Gastroesophageal sphincter (tissue), 4 donors: ENCODE measurements around the gene THEM4. TPM values are rescaled to one million over a fixed set of nuclear protein-coding genes. Genes with fewer than 3 reads are reported as not detected.
"Not testable (repeated sequence)": the region's sequence is repeated elsewhere in the genome, so short reads cannot be mapped to it uniquely, and the experiment has no call there.

Source experiments
- ATAC-seq: fragments of 150-250 bp; one replicate; pipeline ENCODE4 v1.9.1; 2016; ENCODE audit warnings: mild to moderate bottlenecking, moderate library complexity
- H3K27ac ChIP-seq, 4 donors: fragments of 200-600 bp; sonication (generic) in 3 of 4; 1 replicate in 3 of 4; 2 replicates in 1 of 4; pipeline ENCODE4 v1.5.1; 2016 to 2019
- H3K27me3 ChIP-seq: fragments of 200-600 bp; sonication (generic); one replicate; pipeline ENCODE4 v1.5.1; 2019
- H3K36me3 ChIP-seq, 2 donors: fragments of 200-600 bp; sonication (generic); one replicate each; pipeline ENCODE4 v1.5.1; 2019; ENCODE audit warnings: control low read depth in 1 of 2
- H3K4me1 ChIP-seq, 3 donors: fragments of 200-600 bp; sonication (generic); 1 replicate in 2 of 3; 2 replicates in 1 of 3; pipeline ENCODE4 v1.5.1; 2016 to 2019; ENCODE audit warnings: control low read depth in 2 of 3
- H3K4me3 ChIP-seq, 2 donors: fragments of 200-600 bp; sonication (generic); one replicate each; pipeline ENCODE4 v1.5.1; 2019; ENCODE audit warnings: mild to moderate bottlenecking in 1 of 2, moderate library complexity in 1 of 2
- H3K9me3 ChIP-seq, 3 donors: fragments of 200-600 bp; sonication (generic); one replicate each; pipeline ENCODE4 v1.5.1; 2017 to 2019; ENCODE audit warnings: control low read depth in 2 of 3
- CTCF ChIP-seq, 4 experiments: fragments of 200-600 bp in 2 of 4; fragments of 450-650 bp in 2 of 4; sonication (generic) in 1 of 4; IDR thresholded peaks; one replicate each; pipeline ENCODE4 v1.5.1; 2017 to 2019; ENCODE audit warnings: antibody characterized with exemption in 4 of 4, mild to moderate bottlenecking in 2 of 4, moderate library complexity in 2 of 4
- EP300 ChIP-seq: sonication (generic); formaldehyde crosslinking; IDR thresholded peaks from one replicate; pipeline ENCODE4 v1.6.1; 2017; ENCODE audit warnings: antibody characterized with exemption, mild to moderate bottlenecking
- POLR2A ChIP-seq, 2 donors: fragments of 450-650 bp; IDR thresholded peaks; one replicate each; pipeline ENCODE4 v1.6.1; 2017; ENCODE audit warnings: antibody characterized with exemption in 2 of 2, mild to moderate bottlenecking in 2 of 2, moderate library complexity in 1 of 2
- POLR2AphosphoS5 ChIP-seq: sonication (generic); formaldehyde crosslinking; IDR thresholded peaks from one replicate; pipeline ENCODE4 v1.6.1; 2017; ENCODE audit warnings: antibody characterized with exemption
- WGBS, 2 donors: methylation state at CpG; one replicate each; pipeline ENCODE4 v1.1.5; 2018; ENCODE audit warnings: low coverage in 1 of 2; 5-methylcytosine and 5-hydroxymethylcytosine counted together
- total RNA-seq, 4 donors: library from RNA; depleted of rRNA; stranded (reverse); fragments of >200 nt; gene quantifications; one replicate each; pipeline ENCODE4 v1.1.0, GENCODE V29; 2016

Gene THEM4
- total RNA-seq, 4 donors from 2014 or later, result 14.7 to 17.5 (median 16.1) TPM

GRCh38 chr1:151875419-151876097, 33.8 kb downstream of the THEM4 start:
- no peak overlapping the region for H3K4me3 ChIP-seq
- no peak overlapping the region for H3K27ac ChIP-seq
- H3K27me3 ChIP-seq, result no peaks in the 10 kb centered on the region
- TF ChIP-seq EP300 (no peak), POLR2AphosphoS5 (no peak), CTCF (IDR thresholded peaks at IDR 0.05) (no peak), POLR2A (IDR thresholded peaks at IDR 0.05) (no peak)
- ATAC-seq, result no peak
- no peaks in the 10 kb centered on the region for H3K4me1 ChIP-seq
- peaks cover 0 to 65% of the 10 kb centered on the region in 2 donors for H3K36me3 ChIP-seq
- H3K9me3 ChIP-seq, result no peaks in the 10 kb centered on the region
- WGBS, 2 donors, result 67 to 91% methylated on average over 1 of the region's 1 CpG

GRCh38 chr1:151872776-151873175, 36.5 kb downstream of the THEM4 start:
- not testable (repeated sequence) for H3K4me3 ChIP-seq, ATAC-seq, H3K4me1 ChIP-seq, H3K27me3 ChIP-seq, H3K9me3 ChIP-seq, H3K27ac ChIP-seq
- 68 to 100% methylated on average over 1 to 3 of the region's 9 CpGs for WGBS, 2 donors
- H3K36me3 ChIP-seq, result peaks cover 0 to 51% of the 10 kb centered on the region in 2 donors

- Histone ChIP-seq H3K36me3 (peaks cover 0 to 39% of the 10 kb centered on the region in 2 donors), H3K4me1 (no peaks in the 10 kb centered on the region), H3K27ac (no peak overlapping the region), H3K27me3 (peaks cover 2% of the 10 kb centered on the region), H3K4me3 (no peak overlapping the region), H3K9me3 (no peaks in the 10 kb centered on the region)
- WGBS, 2 donors, result 34 to 51% methylated on average over 4 to 5 of the region's 5 CpGs
- no peak for ATAC-seq
- TF ChIP-seq CTCF (IDR thresholded peaks at IDR 0.05) (no peak), POLR2A (IDR thresholded peaks at IDR 0.05) (no peak), EP300 (no peak), POLR2AphosphoS5 (no peak)
Observed at GRCh38 chr1:151871284-151872030, 37.9 kb downstream of the THEM4 start.

- no peak for ATAC-seq
- H3K4me1 ChIP-seq, result no peaks in the 10 kb centered on the region
- H3K36me3 ChIP-seq, result peaks cover 0 to 11% of the 10 kb centered on the region in 2 donors
- H3K27ac ChIP-seq, result no peak overlapping the region
- H3K9me3 ChIP-seq, result no peaks in the 10 kb centered on the region
- H3K4me3 ChIP-seq, result no peak overlapping the region
- 5 to 6% methylated on average over 3 of the region's 3 CpGs for WGBS, 2 donors
- peaks cover 20% of the 10 kb centered on the region for H3K27me3 ChIP-seq
- no peak for TF ChIP-seq POLR2AphosphoS5
- TF ChIP-seq EP300, result no peak
- no peak for TF ChIP-seq POLR2A (IDR thresholded peaks at IDR 0.05)
- TF ChIP-seq CTCF (IDR thresholded peaks at IDR 0.05), result no peak
Observed at GRCh38 chr1:151868486-151868885, 40.8 kb downstream of the THEM4 start.

- Histone ChIP-seq H3K36me3 (peaks cover 0 to 5% of the 10 kb centered on the region in 2 donors), H3K27ac (no peak overlapping the region), H3K4me3 (no peak overlapping the region), H3K4me1 (no peaks in the 10 kb centered on the region), H3K27me3 (peaks cover 20% of the 10 kb centered on the region), H3K9me3 (no peaks in the 10 kb centered on the region)
- 69 to 70% methylated on average over 3 to 6 of the region's 7 CpGs for WGBS, 2 donors
- TF ChIP-seq CTCF (IDR thresholded peaks at IDR 0.05) (no peak), POLR2A (IDR thresholded peaks at IDR 0.05) (no peak), POLR2AphosphoS5 (no peak), EP300 (no peak)
- no peak for ATAC-seq
Observed at GRCh38 chr1:151867765-151868411, 41.4 kb downstream of the THEM4 start.
